K562 (cell line): ENCODE results near the gene RCC2. TPM values are rescaled to one million over a fixed set of nuclear protein-coding genes. Genes with fewer than 3 reads are reported as not detected.

Source experiments
- CBX5 ChIP-seq: IDR thresholded peaks from 2 replicates; pipeline ENCODE4 v1.6.1; 2014; ENCODE audit warnings: low read depth, borderline replicate concordance
- CHD1 ChIP-seq: fragments of 200-600 bp; sonication (generic); IDR thresholded peaks from one replicate; pipeline ENCODE4 v1.6.1; 2012; ENCODE audit warnings: mild to moderate bottlenecking, moderate library complexity, low read length, inconsistent platforms
- CREB3 ChIP-seq: fragments of 450-650 bp; conservative IDR thresholded peaks from 2 replicates; pipeline ENCODE4 v1.6.1; 2016; ENCODE audit warnings: missing genetic modification characterization, low read depth, mild to moderate bottlenecking, missing compliant biosample characterization, moderate library complexity
- CREBBP ChIP-seq: IDR thresholded peaks from one replicate; pipeline ENCODE4 v1.6.1; 2012; ENCODE audit warnings: low read depth, mild to moderate bottlenecking, control low read depth, inconsistent platforms, low read length
- ELF2 ChIP-seq: fragments of 250-450 bp; sonication (Bioruptor Pico); IDR thresholded peaks from 2 replicates; pipeline ENCODE4 v1.5.0; 2021; ENCODE audit warnings: mild to moderate bottlenecking
- FOXO4 ChIP-seq: fragments of 450-650 bp; formaldehyde crosslinking; IDR thresholded peaks from 2 replicates; pipeline ENCODE4 v1.4.0; 2020; ENCODE audit warnings: mild to moderate bottlenecking, moderate library complexity
- HDAC8 ChIP-seq: fragments of 450-650 bp; IDR thresholded peaks from 2 replicates; pipeline ENCODE4 v1.6.1; 2016; ENCODE audit warnings: mild to moderate bottlenecking, missing genetic modification characterization, moderate library complexity, missing compliant biosample characterization
- KLF1 ChIP-seq: fragments of 450-650 bp; IDR thresholded peaks from 2 replicates; pipeline ENCODE4 v1.6.1; 2016; ENCODE audit warnings: missing genetic modification characterization, missing compliant biosample characterization
- L3MBTL2 ChIP-seq: fragments of 450-650 bp; IDR thresholded peaks from 2 replicates; pipeline ENCODE4 v1.6.1; 2016; ENCODE audit warnings: mild to moderate bottlenecking, moderate library complexity
- NFYB ChIP-seq: IDR thresholded peaks from 2 replicates; pipeline ENCODE4 v1.6.1; 2011; ENCODE audit warnings: mild to moderate bottlenecking, moderate library complexity; ENCODE audit not compliant: insufficient read length; ENCODE audit errors: extremely low read depth
- PML ChIP-seq: IDR thresholded peaks from 2 replicates; pipeline ENCODE4 v1.6.1; 2012; ENCODE audit warnings: low read length, inconsistent platforms
- SAFB2 ChIP-seq: fragments of 200-400 bp; formaldehyde crosslinking; IDR thresholded peaks from 2 replicates; pipeline ENCODE4 v1.6.1; 2018; ENCODE audit warnings: borderline replicate concordance, low read length, low read depth, moderate library complexity; ENCODE audit not compliant: severe bottlenecking
- SOX6 ChIP-seq: fragments of 450-650 bp; IDR thresholded peaks from 2 replicates; pipeline ENCODE4 v1.6.1; 2014; ENCODE audit warnings: mild to moderate bottlenecking
- TCF7L2 ChIP-seq: fragments of 150-350 bp; IDR thresholded peaks from 2 replicates; pipeline ENCODE4 v1.6.1; 2016; ENCODE audit warnings: low read depth, mild to moderate bottlenecking, low read length, moderate library complexity
- TSC22D4 ChIP-seq: fragments of 450-650 bp; IDR thresholded peaks from 2 replicates; pipeline ENCODE4 v1.6.1; 2016; ENCODE audit warnings: missing genetic modification characterization, missing biosample characterization, control low read depth
- ZFPM2 ChIP-seq: fragments of 250-450 bp; sonication (Bioruptor Pico); IDR thresholded peaks from 2 replicates; pipeline ENCODE4 v1.5.1; 2022; ENCODE audit warnings: mild to moderate bottlenecking
- ZNF12 ChIP-seq: sonication (generic); formaldehyde crosslinking; IDR thresholded peaks from 2 replicates; pipeline ENCODE4 v1.4.0; 2020; ENCODE audit warnings: mild to moderate bottlenecking, missing genetic modification reagents
- ZNF134 ChIP-seq: fragments of 250-450 bp; sonication (Bioruptor Pico); conservative IDR thresholded peaks from 2 replicates; pipeline ENCODE4 v1.4.0; 2020
- ZNF217 ChIP-seq: sonication (generic); formaldehyde crosslinking; IDR thresholded peaks from 2 replicates; pipeline ENCODE4 v1.8.0; 2022; ENCODE audit warnings: mild to moderate bottlenecking, missing genetic modification reagents
- ZNF778 ChIP-seq: fragments of 450-650 bp; formaldehyde crosslinking; IDR thresholded peaks from 2 replicates; pipeline ENCODE4 v1.4.0; 2020; ENCODE audit warnings: mild to moderate bottlenecking, moderate library complexity
- polyA plus RNA-seq, 8 experiments: library from polyadenylated mRNA; depleted of rRNA in 4 of 8; stranded (reverse) in 5 of 8; unstranded in 3 of 8; fragments of >200 nt; fragmentation: Nextera tagmentation in 2 of 8; fragmentation: Illumina TruSeq in 1 of 8; extraction: Ambion mirVana in 2 of 8; extraction: Trizol in 1 of 8; gene quantifications; 2 replicates each; pipeline versions ENCODE4 v1.2.1 to v1.2.3, GENCODE V29; 2011 to 2014; ENCODE audit warnings: inconsistent platforms in 1 of 8, missing spikeins in 1 of 8
- total RNA-seq, 7 experiments: library from RNA; depleted of rRNA in 6 of 7; stranded (reverse); fragments of >200 nt in 6 of 7; fragmentation: Illumina TruSeq in 2 of 7; extraction: Trizol in 2 of 7; gene quantifications; 2 replicates each; pipeline versions ENCODE4 v1.2.1 to v1.2.3, GENCODE V29; 2011 to 2021; ENCODE audit warnings: low replicate concordance in 1 of 7
- TF ChIP-seq, protein P1 (sequence below): fragments of 450-650 bp; IDR thresholded peaks from 2 replicates; pipeline ENCODE4 v1.6.1; 2017; ENCODE audit warnings: mild to moderate bottlenecking, moderate library complexity
- TF ChIP-seq, protein P2 (sequence below): sonication (generic); formaldehyde crosslinking; IDR thresholded peaks from 2 replicates; pipeline ENCODE4 v1.8.0; 2022; ENCODE audit warnings: mild to moderate bottlenecking, missing genetic modification reagents
- TF ChIP-seq, protein P3 (sequence below): sonication (generic); formaldehyde crosslinking; IDR thresholded peaks from 2 replicates; pipeline ENCODE4 v1.8.0; 2022; ENCODE audit warnings: mild to moderate bottlenecking, missing genetic modification reagents

Gene RCC2
- total and polyA plus RNA-seq, 9 of the 15 experiments (the other 6 are each of a cell fraction or from before 2014, with no cell fraction given): 31.8 to 292 (median 116) TPM

- TF ChIP-seq CHD1: no peak
- TF ChIP-seq, protein P1, sequence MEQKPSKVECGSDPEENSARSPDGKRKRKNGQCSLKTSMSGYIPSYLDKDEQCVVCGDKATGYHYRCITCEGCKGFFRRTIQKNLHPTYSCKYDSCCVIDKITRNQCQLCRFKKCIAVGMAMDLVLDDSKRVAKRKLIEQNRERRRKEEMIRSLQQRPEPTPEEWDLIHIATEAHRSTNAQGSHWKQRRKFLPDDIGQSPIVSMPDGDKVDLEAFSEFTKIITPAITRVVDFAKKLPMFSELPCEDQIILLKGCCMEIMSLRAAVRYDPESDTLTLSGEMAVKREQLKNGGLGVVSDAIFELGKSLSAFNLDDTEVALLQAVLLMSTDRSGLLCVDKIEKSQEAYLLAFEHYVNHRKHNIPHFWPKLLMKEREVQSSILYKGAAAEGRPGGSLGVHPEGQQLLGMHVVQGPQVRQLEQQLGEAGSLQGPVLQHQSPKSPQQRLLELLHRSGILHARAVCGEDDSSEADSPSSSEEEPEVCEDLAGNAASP: no peak
- peak; percentile 100 for TF ChIP-seq CREB3 (tag)
- TF ChIP-seq SOX6: peak; percentile 69; the same call in 1 of the 2 replicates
- no peak for TF ChIP-seq NFYB
- peak; percentile 85; the same call in 1 of the 2 replicates for TF ChIP-seq TSC22D4 (tag)
- TF ChIP-seq L3MBTL2: 0 out of 2 replicates have a peak, but pooled peaks have one; percentile 7
- TF ChIP-seq, protein P2, sequence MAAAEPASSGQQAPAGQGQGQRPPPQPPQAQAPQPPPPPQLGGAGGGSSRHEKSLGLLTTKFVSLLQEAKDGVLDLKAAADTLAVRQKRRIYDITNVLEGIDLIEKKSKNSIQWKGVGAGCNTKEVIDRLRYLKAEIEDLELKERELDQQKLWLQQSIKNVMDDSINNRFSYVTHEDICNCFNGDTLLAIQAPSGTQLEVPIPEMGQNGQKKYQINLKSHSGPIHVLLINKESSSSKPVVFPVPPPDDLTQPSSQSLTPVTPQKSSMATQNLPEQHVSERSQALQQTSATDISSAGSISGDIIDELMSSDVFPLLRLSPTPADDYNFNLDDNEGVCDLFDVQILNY (CRISPR knock-in tag): no peak
- TF ChIP-seq CBX5: no peak
- TF ChIP-seq ZFPM2: no peak
- peak; percentile 90 for TF ChIP-seq KLF1 (tag)
- TF ChIP-seq ZNF778 (CRISPR knock-in tag): no peak
- peak; percentile 99 for TF ChIP-seq FOXO4 (CRISPR knock-in tag)
- no peak for TF ChIP-seq ZNF12 (CRISPR knock-in tag)
- no peak for TF ChIP-seq TCF7L2
- peak; percentile 81 for TF ChIP-seq PML
- TF ChIP-seq ZNF217 (CRISPR knock-in tag): no peak
- no peak for TF ChIP-seq SAFB2
- TF ChIP-seq, protein P3, sequence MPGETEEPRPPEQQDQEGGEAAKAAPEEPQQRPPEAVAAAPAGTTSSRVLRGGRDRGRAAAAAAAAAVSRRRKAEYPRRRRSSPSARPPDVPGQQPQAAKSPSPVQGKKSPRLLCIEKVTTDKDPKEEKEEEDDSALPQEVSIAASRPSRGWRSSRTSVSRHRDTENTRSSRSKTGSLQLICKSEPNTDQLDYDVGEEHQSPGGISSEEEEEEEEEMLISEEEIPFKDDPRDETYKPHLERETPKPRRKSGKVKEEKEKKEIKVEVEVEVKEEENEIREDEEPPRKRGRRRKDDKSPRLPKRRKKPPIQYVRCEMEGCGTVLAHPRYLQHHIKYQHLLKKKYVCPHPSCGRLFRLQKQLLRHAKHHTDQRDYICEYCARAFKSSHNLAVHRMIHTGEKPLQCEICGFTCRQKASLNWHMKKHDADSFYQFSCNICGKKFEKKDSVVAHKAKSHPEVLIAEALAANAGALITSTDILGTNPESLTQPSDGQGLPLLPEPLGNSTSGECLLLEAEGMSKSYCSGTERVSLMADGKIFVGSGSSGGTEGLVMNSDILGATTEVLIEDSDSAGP (CRISPR knock-in tag): no peak
- peak; percentile 94 for TF ChIP-seq ZNF134 (CRISPR knock-in tag)
- 0 out of 2 replicates have a peak, but pooled peaks have one; percentile 18 for TF ChIP-seq ELF2
- TF ChIP-seq HDAC8 (tag): peak; percentile 98
- TF ChIP-seq CREBBP: no peak
Measured at GRCh38 chr1:17360272-17360956, 79.1 kb downstream of the RCC2 start (continued).
